Keratinocyte (primary cell): ENCODE data around the gene HEG1. TPM values are rescaled to one million over a fixed set of nuclear protein-coding genes. Genes with fewer than 3 reads are reported as not detected.

Experiments
- DNase-seq: peaks from one replicate; pipeline ENCODE4 v3.0.0-alpha.2; 2011; ENCODE audit warnings: low read depth, missing footprints, low spot score
- FAIRE-seq: peaks from 2 replicates; lab custom pipeline; 2011; peaks lifted over from hg19 to GRCh38; lab: Jason Lieb, UNC
- H2AFZ ChIP-seq: 2 replicates; pipeline ENCODE4 v1.6.0; 2012; ENCODE audit warnings: low read length, control low read depth, inconsistent platforms; ENCODE audit not compliant: control insufficient read depth
- H3K27ac ChIP-seq: 2 replicates; pipeline ENCODE4 v1.5.1; 2011; ENCODE audit warnings: low read length; ENCODE audit not compliant: control insufficient read depth, insufficient read depth
- H3K27me3 ChIP-seq: 3 replicates; pipeline ENCODE4 v1.6.0; 2011; ENCODE audit warnings: low read length; ENCODE audit not compliant: control insufficient read depth, insufficient read depth; ENCODE audit errors: extremely low read depth
- H3K36me3 ChIP-seq, 2 experiments: 2 replicates in 1 of 2; 3 replicates in 1 of 2; pipeline ENCODE4 v1.5.1; 2011; ENCODE audit warnings: low read length in 2 of 2, mild to moderate bottlenecking in 1 of 2; ENCODE audit not compliant: control insufficient read depth in 2 of 2, insufficient read depth in 2 of 2; ENCODE audit errors: extremely low read depth in 1 of 2
- H3K4me1 ChIP-seq: 3 replicates; pipeline ENCODE4 v1.5.1; 2011; ENCODE audit warnings: low read length; ENCODE audit not compliant: control insufficient read depth, insufficient read depth; ENCODE audit errors: extremely low read depth
- H3K4me2 ChIP-seq: 3 replicates; pipeline ENCODE4 v1.6.0; 2011; ENCODE audit warnings: low read depth, low read length; ENCODE audit not compliant: control insufficient read depth, insufficient read depth; ENCODE audit errors: extremely low read depth
- H3K4me3 ChIP-seq, 3 experiments: fragments of 200-600 bp in 1 of 3; sonication (generic) in 1 of 3; 2 replicates in 2 of 3; 3 replicates in 1 of 3; pipeline ENCODE4 v1.5.1; 2011 to 2016; ENCODE audit warnings: low read length in 3 of 3, mild to moderate bottlenecking in 3 of 3, control low read depth in 2 of 3, inconsistent platforms in 1 of 3, low read depth in 1 of 3, mixed read lengths in 1 of 3, mixed run types in 1 of 3, moderate library complexity in 1 of 3; ENCODE audit not compliant: control insufficient read depth in 2 of 3, insufficient read depth in 2 of 3; ENCODE audit errors: extremely low read depth in 1 of 3
- H3K79me2 ChIP-seq: 2 replicates; pipeline ENCODE4 v1.6.0; 2012; ENCODE audit warnings: low read length; ENCODE audit not compliant: control insufficient read depth, insufficient read depth
- H3K9ac ChIP-seq: 3 replicates; pipeline ENCODE4 v1.6.0; 2011; ENCODE audit warnings: low read length; ENCODE audit not compliant: control insufficient read depth, insufficient read depth; ENCODE audit errors: extremely low read depth
- H3K9me1 ChIP-seq: 3 replicates; pipeline ENCODE4 v1.6.0; 2011; ENCODE audit warnings: low read length; ENCODE audit not compliant: control insufficient read depth, insufficient read depth; ENCODE audit errors: extremely low read depth
- H3K9me3 ChIP-seq: 2 replicates; pipeline ENCODE4 v1.5.1; 2012; ENCODE audit warnings: low read depth, low read length; ENCODE audit not compliant: control insufficient read depth
- H4K20me1 ChIP-seq: 3 replicates; pipeline ENCODE4 v1.6.0; 2011; ENCODE audit warnings: low read length; ENCODE audit not compliant: control insufficient read depth, insufficient read depth; ENCODE audit errors: extremely low read depth
- CTCF ChIP-seq, 3 experiments: IDR thresholded peaks in 1 of 3; conservative IDR thresholded peaks in 1 of 3; optimal IDR thresholded peaks in 1 of 3; 2 replicates in 2 of 3; 3 replicates in 1 of 3; pipeline versions ENCODE3 to v1.5.1; 2011; ENCODE audit warnings: low read length in 3 of 3, mild to moderate bottlenecking in 3 of 3, moderate library complexity in 2 of 3, control low read depth in 1 of 3, inconsistent platforms in 1 of 3; ENCODE audit not compliant: insufficient read depth in 2 of 3; ENCODE audit errors: extremely low read depth in 1 of 3
- EZH2 ChIP-seq: IDR thresholded peaks from one replicate; pipeline ENCODE4 v1.6.1; 2012; ENCODE audit warnings: inconsistent platforms, mild to moderate bottlenecking, low read length, moderate library complexity
- dilution Hi-C: fragments of 300-500 bp; cut with MboI; formaldehyde crosslinking; loops from one replicate; pipeline ENCODE4 v1.7.0; 2020; ENCODE audit warnings: low sequenced_read_pairs; ENCODE audit not compliant: extremely low pct_ligation_motif_present
- polyA plus RNA-seq, 5 experiments: library from polyadenylated mRNA; depleted of rRNA in 3 of 5; stranded (reverse) in 3 of 5; stranded (forward) in 1 of 5; unstranded in 1 of 5; fragments of >200 nt; gene quantifications; 1 replicate in 1 of 5; 2 replicates in 3 of 5; 3 replicates in 1 of 5; pipeline versions ENCODE4 v1.2.1 to v1.2.3, GENCODE V29; 2011 to 2012; ENCODE audit warnings: missing spikeins in 2 of 5, low read depth in 1 of 5, low replicate concordance in 1 of 5

The HEG1 gene
- polyA plus RNA-seq, 1 donor (not counting 4 experiments of a cell fraction or from before 2014, with no cell fraction given) = 12.7 TPM

GRCh38 chr3:125033616-125034015, 22.2 kb downstream of the HEG1 start:
- no peak for FAIRE-seq
- TF ChIP-seq CTCF (optimal IDR thresholded peaks at IDR 0.05 in 1 of 3, IDR thresholded peaks at IDR 0.05 in 1 of 3, conservative IDR thresholded peaks at IDR 0.05 in 1 of 3; ENCODE audit: extremely low read depth in 1 of 3, insufficient read depth in 2 of 3, low read length in 3 of 3) = no peak
- TF ChIP-seq EZH2 = no peak
- peaks cover 13% of the 10 kb centered on the region for H3K79me2 ChIP-seq

GRCh38 chr3:125033135-125033534, 22.7 kb downstream of the HEG1 start:
- no peak overlapping the region for H3K4me3 ChIP-seq
- H4K20me1 ChIP-seq = no peaks in the 10 kb centered on the region
- no peak overlapping the region for H2AFZ ChIP-seq
- no peak overlapping the region for H3K4me2 ChIP-seq
- H3K27me3 ChIP-seq = no peaks in the 10 kb centered on the region
- TF ChIP-seq EZH2 (no peak), CTCF (optimal IDR thresholded peaks at IDR 0.05 in 1 of 3, IDR thresholded peaks at IDR 0.05 in 1 of 3, conservative IDR thresholded peaks at IDR 0.05 in 1 of 3; ENCODE audit: extremely low read depth in 1 of 3, insufficient read depth in 2 of 3, low read length in 3 of 3) (no peak)
- peaks cover 10% of the 10 kb centered on the region for H3K79me2 ChIP-seq
- no peak for FAIRE-seq
- no peak overlapping the region for H3K27ac ChIP-seq
- H3K4me1 ChIP-seq = peaks cover 9% of the 10 kb centered on the region
- H3K9ac ChIP-seq = no peak overlapping the region
- no peak for DNase-seq
- no peaks in the 10 kb centered on the region for H3K9me1 ChIP-seq
- no peaks in the 10 kb centered on the region for H3K9me3 ChIP-seq
- dilution Hi-C loops = no loop called here
- peaks cover 0 to 7% of the 10 kb centered on the region in 2 experiments for H3K36me3 ChIP-seq

More at GRCh38 chr3:125033616-125034015, 22.2 kb downstream of the HEG1 start:
- Histone ChIP-seq H3K4me1 (peaks cover 14% of the 10 kb centered on the region), H3K9me3 (no peaks in the 10 kb centered on the region), H2AFZ (no peak overlapping the region), H3K4me3 (no peak overlapping the region), H3K4me2 (no peak overlapping the region), H3K27me3 (no peaks in the 10 kb centered on the region), H3K36me3 (peaks cover 0 to 5% of the 10 kb centered on the region in 2 experiments), H4K20me1 (no peaks in the 10 kb centered on the region), H3K9ac (no peak overlapping the region), H3K27ac (no peak overlapping the region), H3K9me1 (no peaks in the 10 kb centered on the region)
- DNase-seq = no peak
- dilution Hi-C loops = no loop called here
